GM23248 (cell line): ENCODE measurements around the gene TET3.

Source experiments
- EZH2 ChIP-seq: fragments of 200-600 bp; sonication (generic); IDR thresholded peaks from 2 replicates; pipeline ENCODE4 v1.6.1; 2018; ENCODE audit warnings: antibody characterized with exemption, mild to moderate bottlenecking; ENCODE audit not compliant: insufficient read depth, poor library complexity, severe bottlenecking
- EZH2phosphoT487 ChIP-seq: fragments of 200-600 bp; sonication (generic); IDR thresholded peaks from 2 replicates; pipeline ENCODE4 v1.6.1; 2018; ENCODE audit warnings: antibody characterized with exemption, moderate library complexity, mild to moderate bottlenecking, low read depth; ENCODE audit not compliant: insufficient read depth

- TF ChIP-seq EZH2 (no peak), EZH2phosphoT487 (no peak)
These were observed 44.0 kb downstream of the TET3 start for GRCh38 chr2:74028741-74029140.
